ENCODE results near the gene NFIA. TPM values are rescaled to one million over a fixed set of nuclear protein-coding genes. Genes with fewer than 3 reads are reported as not detected.

The NFIA gene
- total and polyA plus RNA-seq, 2 donors: 7.9 to 10.3 TPM

GRCh38 chr1:61231795-61232194, 149.4 kb downstream of the NFIA start:
- Histone ChIP-seq H3K4me3 (ENCODE audit: low read length in 2 of 2) (no peak overlapping the region), H3K9me3 (ENCODE audit: control insufficient read depth in 2 of 2, insufficient read depth in 1 of 2, low read length in 1 of 2) (no peaks in the 10 kb centered on the region), H3K27me3 (ENCODE audit: control insufficient read depth in 2 of 2, insufficient read depth in 1 of 2, low read length in 1 of 2) (no peaks in the 10 kb centered on the region), H3K4me1 (ENCODE audit: control insufficient read depth in 2 of 2, insufficient read depth in 2 of 2, low read length in 2 of 2) (no peaks in the 10 kb centered on the region), H3K36me3 (ENCODE audit: control insufficient read depth in 2 of 2, insufficient read depth in 2 of 2, low read length in 1 of 2) (no peaks in the 10 kb centered on the region), H3K27ac (ENCODE audit: low read depth in 1 of 2, low read length in 1 of 2) (no peak overlapping the region)
- DNase-seq (ENCODE audit: low read depth in 6 of 9, low spot score in 9 of 9): no peak
- WGBS: 94% methylated on average over 2 of the region's 2 CpGs

- no peaks in the 10 kb centered on the region for H3K36me3 ChIP-seq (ENCODE audit: control insufficient read depth in 2 of 2, insufficient read depth in 2 of 2, low read length in 1 of 2)
- H3K27me3 ChIP-seq (ENCODE audit: control insufficient read depth in 2 of 2, insufficient read depth in 1 of 2, low read length in 1 of 2): no peaks in the 10 kb centered on the region
- no peak overlapping the region for H3K27ac ChIP-seq (ENCODE audit: low read depth in 1 of 2, low read length in 1 of 2)
- no peak overlapping the region for H3K4me3 ChIP-seq (ENCODE audit: low read length in 2 of 2)
- H3K9me3 ChIP-seq (ENCODE audit: control insufficient read depth in 2 of 2, insufficient read depth in 1 of 2, low read length in 1 of 2): no peaks in the 10 kb centered on the region
- WGBS: 97% methylated on average over 6 of the region's 6 CpGs
- DNase-seq (ENCODE audit: low read depth in 6 of 9, low spot score in 9 of 9): no peak
- no peaks in the 10 kb centered on the region for H3K4me1 ChIP-seq (ENCODE audit: control insufficient read depth in 2 of 2, insufficient read depth in 2 of 2, low read length in 2 of 2)
These were observed 150.8 kb downstream of the NFIA start for GRCh38 chr1:61233121-61233660.

DNA sequence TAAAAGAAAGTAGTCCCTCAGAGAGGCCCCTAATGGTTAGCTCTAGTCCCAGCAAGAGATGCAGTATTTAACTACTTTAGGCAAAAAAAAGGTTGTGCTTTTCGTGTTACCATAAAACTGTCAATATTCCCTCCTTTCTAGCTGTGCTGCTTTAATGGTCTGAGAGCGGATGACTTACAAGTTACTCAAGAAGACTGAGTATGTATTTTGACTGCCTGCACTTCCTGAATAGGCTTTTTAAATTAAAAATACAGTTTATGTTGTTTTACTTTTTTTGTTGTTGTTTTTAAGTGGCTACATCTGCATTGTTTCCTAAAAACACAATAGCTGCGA, 152.2 kb downstream of the NFIA start:
- Histone ChIP-seq H3K27ac (ENCODE audit: low read depth in 1 of 2, low read length in 1 of 2) (no peak overlapping the region), H3K4me1 (ENCODE audit: control insufficient read depth in 2 of 2, insufficient read depth in 2 of 2, low read length in 2 of 2) (no peaks in the 10 kb centered on the region), H3K9me3 (ENCODE audit: control insufficient read depth in 2 of 2, insufficient read depth in 1 of 2, low read length in 1 of 2) (no peaks in the 10 kb centered on the region), H3K36me3 (ENCODE audit: control insufficient read depth in 2 of 2, insufficient read depth in 2 of 2, low read length in 1 of 2) (no peaks in the 10 kb centered on the region), H3K4me3 (ENCODE audit: low read length in 2 of 2) (no peak overlapping the region), H3K27me3 (ENCODE audit: control insufficient read depth in 2 of 2, insufficient read depth in 1 of 2, low read length in 1 of 2) (no peaks in the 10 kb centered on the region)
- WGBS: 87% methylated on average over 3 of the region's 3 CpGs
- DNase-seq (ENCODE audit: low read depth in 6 of 9, low spot score in 9 of 9): no peak

- 94% methylated on average over 1 of the region's 1 CpG for WGBS
- DNase-seq (ENCODE audit: low read depth in 6 of 9, low spot score in 9 of 9): no peak
- H3K36me3 ChIP-seq (ENCODE audit: control insufficient read depth in 2 of 2, insufficient read depth in 2 of 2, low read length in 1 of 2): no peaks in the 10 kb centered on the region
- no peaks in the 10 kb centered on the region for H3K4me1 ChIP-seq (ENCODE audit: control insufficient read depth in 2 of 2, insufficient read depth in 2 of 2, low read length in 2 of 2)
- H3K4me3 ChIP-seq (ENCODE audit: low read length in 2 of 2): no peak overlapping the region
- H3K27ac ChIP-seq (ENCODE audit: low read depth in 1 of 2, low read length in 1 of 2): no peak overlapping the region
- H3K9me3 ChIP-seq (ENCODE audit: control insufficient read depth in 2 of 2, insufficient read depth in 1 of 2, low read length in 1 of 2): no peaks in the 10 kb centered on the region
- no peaks in the 10 kb centered on the region for H3K27me3 ChIP-seq (ENCODE audit: control insufficient read depth in 2 of 2, insufficient read depth in 1 of 2, low read length in 1 of 2)
These were observed 154.8 kb downstream of the NFIA start for GRCh38 chr1:61237147-61237546.

DNA sequence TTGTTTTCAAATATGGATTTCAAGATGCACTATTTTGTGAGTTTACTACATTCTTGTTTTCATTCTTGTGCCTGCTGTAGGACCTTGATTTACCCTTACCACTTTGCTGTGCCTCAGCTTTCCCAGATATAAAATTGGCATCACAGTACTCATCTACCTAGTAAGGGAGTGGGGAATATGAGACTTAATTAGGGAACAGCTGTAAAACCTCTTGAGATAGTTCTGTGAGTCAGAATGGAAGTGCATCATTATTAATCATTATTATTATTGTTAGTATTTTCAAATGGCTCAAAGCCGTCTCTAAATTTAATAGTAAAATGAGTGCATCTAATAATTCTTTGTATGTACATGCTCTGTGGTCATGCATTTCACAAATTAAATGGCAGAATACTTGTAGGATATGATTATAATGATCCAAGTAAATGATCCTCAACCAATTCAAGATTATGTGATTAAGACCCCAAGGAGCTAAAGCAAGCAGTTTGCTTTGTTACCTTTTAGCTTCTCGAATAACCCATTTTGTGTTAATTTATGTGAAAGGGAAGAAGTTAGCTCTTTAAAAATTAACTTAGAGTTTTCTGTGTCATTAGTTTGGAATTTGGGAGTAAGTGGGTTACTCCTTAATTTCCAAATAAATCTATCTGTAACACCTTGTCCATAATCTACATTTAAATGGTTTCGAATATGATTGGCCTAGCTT, 155.4 kb downstream of the NFIA start:
- Histone ChIP-seq H3K27me3 (ENCODE audit: control insufficient read depth in 2 of 2, insufficient read depth in 1 of 2, low read length in 1 of 2) (no peaks in the 10 kb centered on the region), H3K36me3 (ENCODE audit: control insufficient read depth in 2 of 2, insufficient read depth in 2 of 2, low read length in 1 of 2) (no peaks in the 10 kb centered on the region), H3K9me3 (ENCODE audit: control insufficient read depth in 2 of 2, insufficient read depth in 1 of 2, low read length in 1 of 2) (no peaks in the 10 kb centered on the region), H3K4me1 (ENCODE audit: control insufficient read depth in 2 of 2, insufficient read depth in 2 of 2, low read length in 2 of 2) (no peaks in the 10 kb centered on the region), H3K4me3 (ENCODE audit: low read length in 2 of 2) (no peak overlapping the region), H3K27ac (ENCODE audit: low read depth in 1 of 2, low read length in 1 of 2) (no peak overlapping the region)
- no peak for DNase-seq (ENCODE audit: low read depth in 6 of 9, low spot score in 9 of 9)
- 95% methylated on average over 3 of the region's 3 CpGs for WGBS

DNA sequence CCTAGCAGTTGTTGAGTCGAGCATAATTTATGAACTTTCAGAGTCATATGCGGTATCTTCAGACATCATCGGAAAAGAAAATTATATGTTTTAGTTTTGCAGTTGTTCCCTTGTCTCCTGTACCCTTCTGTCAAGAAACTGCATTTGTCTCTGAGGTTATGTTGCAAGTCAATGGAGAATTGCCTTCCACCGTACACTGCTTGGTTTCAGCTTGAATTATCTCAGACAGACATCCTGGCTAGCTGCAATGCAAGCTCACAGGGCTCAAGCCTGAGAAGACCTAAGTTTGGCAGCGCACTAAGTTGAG, 156.0 kb downstream of the NFIA start:
- H3K36me3 ChIP-seq (ENCODE audit: control insufficient read depth in 2 of 2, insufficient read depth in 2 of 2, low read length in 1 of 2): no peaks in the 10 kb centered on the region
- no peaks in the 10 kb centered on the region for H3K4me1 ChIP-seq (ENCODE audit: control insufficient read depth in 2 of 2, insufficient read depth in 2 of 2, low read length in 2 of 2)
- WGBS: 86% methylated on average over 5 of the region's 5 CpGs
- H3K27ac ChIP-seq (ENCODE audit: low read depth in 1 of 2, low read length in 1 of 2): no peak overlapping the region
- H3K27me3 ChIP-seq (ENCODE audit: control insufficient read depth in 2 of 2, insufficient read depth in 1 of 2, low read length in 1 of 2): no peaks in the 10 kb centered on the region
- DNase-seq (ENCODE audit: low read depth in 6 of 9, low spot score in 9 of 9): no peak
- no peak overlapping the region for H3K4me3 ChIP-seq (ENCODE audit: low read length in 2 of 2)
- no peaks in the 10 kb centered on the region for H3K9me3 ChIP-seq (ENCODE audit: control insufficient read depth in 2 of 2, insufficient read depth in 1 of 2, low read length in 1 of 2)

DNA sequence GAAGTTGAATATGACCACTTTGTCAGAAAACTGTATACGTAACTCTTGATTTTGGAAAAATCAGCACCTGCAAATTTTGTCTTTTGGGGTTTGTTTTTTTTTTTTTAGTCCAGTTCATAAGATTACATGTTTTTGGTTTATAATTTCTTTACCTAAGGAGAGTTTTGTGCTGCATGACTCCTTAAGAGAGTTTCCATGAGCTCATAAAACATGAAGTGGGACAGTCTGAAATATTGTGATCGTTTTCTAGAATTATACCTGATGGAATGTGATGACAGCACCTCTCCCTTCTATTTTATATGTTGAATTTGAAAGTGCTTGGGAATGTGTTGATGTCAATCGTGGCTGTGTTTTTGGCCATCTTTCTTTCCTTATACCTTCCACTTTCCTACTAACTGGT, 158.5 kb downstream of the NFIA start:
- Histone ChIP-seq H3K4me1 (ENCODE audit: control insufficient read depth in 2 of 2, insufficient read depth in 2 of 2, low read length in 2 of 2) (no peaks in the 10 kb centered on the region), H3K9me3 (ENCODE audit: control insufficient read depth in 2 of 2, insufficient read depth in 1 of 2, low read length in 1 of 2) (no peaks in the 10 kb centered on the region), H3K36me3 (ENCODE audit: control insufficient read depth in 2 of 2, insufficient read depth in 2 of 2, low read length in 1 of 2) (no peaks in the 10 kb centered on the region), H3K27me3 (ENCODE audit: control insufficient read depth in 2 of 2, insufficient read depth in 1 of 2, low read length in 1 of 2) (no peaks in the 10 kb centered on the region), H3K27ac (ENCODE audit: low read depth in 1 of 2, low read length in 1 of 2) (no peak overlapping the region), H3K4me3 (ENCODE audit: low read length in 2 of 2) (no peak overlapping the region)
- DNase-seq (ENCODE audit: low read depth in 6 of 9, low spot score in 9 of 9): no peak
- WGBS: 96% methylated on average over 3 of the region's 3 CpGs

DNA sequence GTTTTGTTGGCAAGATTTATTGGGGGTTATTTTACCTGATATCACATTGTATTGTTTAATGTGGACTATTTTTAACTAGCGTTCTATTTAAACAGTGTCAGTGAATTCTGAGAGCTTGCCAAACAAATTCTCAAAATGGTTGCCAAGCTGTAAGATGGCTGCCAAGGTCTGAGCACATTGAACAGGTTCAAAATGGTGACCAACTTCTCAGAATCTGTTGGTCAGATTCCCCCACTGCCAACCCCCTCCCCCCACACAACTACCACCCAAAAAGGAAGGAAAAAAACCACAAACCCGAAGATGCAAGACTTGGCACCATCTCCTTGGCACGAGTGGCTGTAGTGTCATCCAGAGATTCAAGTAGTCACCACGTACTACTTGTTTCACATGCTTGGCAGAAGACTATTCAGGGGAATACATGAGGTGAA, 159.1 kb downstream of the NFIA start:
- no peaks in the 10 kb centered on the region for H3K4me1 ChIP-seq (ENCODE audit: control insufficient read depth in 2 of 2, insufficient read depth in 2 of 2, low read length in 2 of 2)
- no peak overlapping the region for H3K27ac ChIP-seq (ENCODE audit: low read depth in 1 of 2, low read length in 1 of 2)

DNA sequence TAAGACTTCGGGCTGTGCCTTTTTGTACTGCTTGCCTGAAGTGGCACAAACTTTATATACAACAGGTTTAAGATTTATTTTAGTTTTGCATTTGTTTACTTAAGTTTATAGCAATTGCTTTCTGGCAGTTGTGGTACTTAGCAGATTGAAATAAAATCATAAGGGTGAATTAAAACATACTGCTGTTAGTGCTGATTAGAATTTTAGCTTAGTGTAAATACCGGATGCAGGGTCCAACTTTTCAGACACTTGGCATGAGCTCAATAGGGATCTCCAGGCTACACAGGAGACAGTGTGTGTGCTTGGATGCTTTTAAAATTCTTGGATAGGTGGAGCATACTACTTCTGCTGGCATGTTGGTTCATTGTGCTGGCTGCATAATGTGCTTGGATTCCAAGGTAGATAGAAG, 159.6 kb downstream of the NFIA start:
- Histone ChIP-seq H3K27ac (ENCODE audit: low read depth in 1 of 2, low read length in 1 of 2) (no peak overlapping the region), H3K4me3 (ENCODE audit: low read length in 2 of 2) (no peak overlapping the region), H3K4me1 (ENCODE audit: control insufficient read depth in 2 of 2, insufficient read depth in 2 of 2, low read length in 2 of 2) (no peaks in the 10 kb centered on the region), H3K9me3 (ENCODE audit: control insufficient read depth in 2 of 2, insufficient read depth in 1 of 2, low read length in 1 of 2) (no peaks in the 10 kb centered on the region), H3K36me3 (ENCODE audit: control insufficient read depth in 2 of 2, insufficient read depth in 2 of 2, low read length in 1 of 2) (no peaks in the 10 kb centered on the region), H3K27me3 (ENCODE audit: control insufficient read depth in 2 of 2, insufficient read depth in 1 of 2, low read length in 1 of 2) (no peaks in the 10 kb centered on the region)
- WGBS: 96% methylated on average over 2 of the region's 2 CpGs
- DNase-seq (ENCODE audit: low read depth in 6 of 9, low spot score in 9 of 9): no peak

More for the DNA sequence above, 159.1 kb downstream of the NFIA start:
- DNase-seq (ENCODE audit: low read depth in 6 of 9, low spot score in 9 of 9): no peak
- Histone ChIP-seq H3K9me3 (ENCODE audit: control insufficient read depth in 2 of 2, insufficient read depth in 1 of 2, low read length in 1 of 2) (no peaks in the 10 kb centered on the region), H3K36me3 (ENCODE audit: control insufficient read depth in 2 of 2, insufficient read depth in 2 of 2, low read length in 1 of 2) (no peaks in the 10 kb centered on the region), H3K27me3 (ENCODE audit: control insufficient read depth in 2 of 2, insufficient read depth in 1 of 2, low read length in 1 of 2) (no peaks in the 10 kb centered on the region), H3K4me3 (ENCODE audit: low read length in 2 of 2) (no peak overlapping the region)
- 52% methylated on average over 4 of the region's 4 CpGs for WGBS

Measured in thymus (tissue), 11 donors.